Measurements from ENCODE around the gene GRIN2C. TPM values are rescaled to one million over a fixed set of nuclear protein-coding genes. Genes with fewer than 3 reads are reported as not detected.
A peak's percentile ranks its signal among the peaks of the same experiment; 100 is the strongest.

The GRIN2C gene
- total and polyA plus RNA-seq, 5 donors = 30.4 to 62.8 (median 44.9) TPM

- H3K27ac ChIP-seq (ENCODE audit: low read length) = no peak overlapping the region
- WGBS = 83% methylated on average over 5 of the region's 5 CpGs
- no peaks in the 10 kb centered on the region for H3K27me3 ChIP-seq (ENCODE audit: control insufficient read depth, insufficient read depth)
- ATAC-seq (no peak), DNase-seq (no peak)
- H3K4me1 ChIP-seq (ENCODE audit: control insufficient read depth, insufficient read depth, low read length) = peaks cover 2% of the 10 kb centered on the region
- no peak overlapping the region for H3K4me3 ChIP-seq (ENCODE audit: low read length)
- intact Hi-C loops (cut with DNase I) = no loop called here
- no peaks in the 10 kb centered on the region for H3K9me3 ChIP-seq (ENCODE audit: control insufficient read depth, low read length)
Measured at GRCh38 chr17:74803971-74804370, 55.7 kb downstream of the GRIN2C start.

GRCh38 chr17:74803388-74803930, 56.2 kb downstream of the GRIN2C start:
- DNase-seq (no peak), ATAC-seq (no peak)
- peaks cover 2% of the 10 kb centered on the region for H3K4me1 ChIP-seq (ENCODE audit: control insufficient read depth, insufficient read depth, low read length)
- intact Hi-C loops (cut with DNase I) = no loop called here
- H3K9me3 ChIP-seq (ENCODE audit: control insufficient read depth, low read length) = no peaks in the 10 kb centered on the region
- no peak overlapping the region for H3K4me3 ChIP-seq (ENCODE audit: low read length)
- 91% methylated on average over 12 of the region's 12 CpGs for WGBS
- H3K27me3 ChIP-seq (ENCODE audit: control insufficient read depth, insufficient read depth) = no peaks in the 10 kb centered on the region
- H3K27ac ChIP-seq (ENCODE audit: low read length) = no peak overlapping the region

GRCh38 chr17:74801896-74802295, 57.8 kb downstream of the GRIN2C start:
- intact Hi-C loops (cut with DNase I) = no loop called here
- no peak overlapping the region for H3K4me3 ChIP-seq (ENCODE audit: low read length)
- H3K27me3 ChIP-seq (ENCODE audit: control insufficient read depth, insufficient read depth) = no peaks in the 10 kb centered on the region
- H3K9me3 ChIP-seq (ENCODE audit: control insufficient read depth, low read length) = no peaks in the 10 kb centered on the region
- no peak overlapping the region for H3K27ac ChIP-seq (ENCODE audit: low read length)
- ATAC-seq (no peak), DNase-seq (peak in 1 of 3 donors; percentile 16)
- peaks cover 2% of the 10 kb centered on the region for H3K4me1 ChIP-seq (ENCODE audit: control insufficient read depth, insufficient read depth, low read length)
- 87% methylated on average over 8 of the region's 8 CpGs for WGBS

- ATAC-seq (no peak), DNase-seq (peak in 1 of 3 donors; percentile 27)
- Histone ChIP-seq H3K4me3 (ENCODE audit: low read length) (no peak overlapping the region), H3K27ac (ENCODE audit: low read length) (no peak overlapping the region), H3K9me3 (ENCODE audit: control insufficient read depth, low read length) (no peaks in the 10 kb centered on the region), H3K4me1 (ENCODE audit: control insufficient read depth, insufficient read depth, low read length) (peaks cover 2% of the 10 kb centered on the region), H3K27me3 (ENCODE audit: control insufficient read depth, insufficient read depth) (no peaks in the 10 kb centered on the region)
- whole genome bisulfite sequencing = 76% methylated on average over 7 of the region's 7 CpGs
- intact Hi-C loops (cut with DNase I) = no loop called here
Measured at GRCh38 chr17:74800531-74800930, 59.2 kb downstream of the GRIN2C start.

- Histone ChIP-seq H3K27ac (ENCODE audit: low read length) (no peak overlapping the region), H3K4me1 (ENCODE audit: control insufficient read depth, insufficient read depth, low read length) (no peaks in the 10 kb centered on the region), H3K9me3 (ENCODE audit: control insufficient read depth, low read length) (no peaks in the 10 kb centered on the region), H3K4me3 (ENCODE audit: low read length) (no peak overlapping the region), H3K27me3 (ENCODE audit: control insufficient read depth, insufficient read depth) (no peaks in the 10 kb centered on the region)
- intact Hi-C loops (cut with DNase I) = no loop called here
- 96% methylated on average over 14 of the region's 14 CpGs for WGBS
- ATAC-seq (no peak), DNase-seq (peak in 1 of 3 donors; percentile 50)
Measured at GRCh38 chr17:74799097-74799496, 60.6 kb downstream of the GRIN2C start.

- Histone ChIP-seq H3K9me3 (ENCODE audit: control insufficient read depth, low read length) (no peaks in the 10 kb centered on the region), H3K27me3 (ENCODE audit: control insufficient read depth, insufficient read depth) (no peaks in the 10 kb centered on the region), H3K4me1 (ENCODE audit: control insufficient read depth, insufficient read depth, low read length) (no peaks in the 10 kb centered on the region), H3K27ac (ENCODE audit: low read length) (no peak overlapping the region), H3K4me3 (ENCODE audit: low read length) (no peak overlapping the region)
- intact Hi-C loops (cut with DNase I) = no loop called here
- DNase-seq = peak in 1 of 3 donors; percentile 4
- 72% methylated on average over 8 of the region's 8 CpGs for WGBS
- ATAC-seq = no peak
Measured at GRCh38 chr17:74798239-74798707, 61.4 kb downstream of the GRIN2C start.

- intact Hi-C loops (cut with DNase I) = no loop called here
- H3K9me3 ChIP-seq (ENCODE audit: control insufficient read depth, low read length) = no peaks in the 10 kb centered on the region
- H3K4me3 ChIP-seq (ENCODE audit: low read length) = no peak overlapping the region
- no peak for ATAC-seq
- H3K4me1 ChIP-seq (ENCODE audit: control insufficient read depth, insufficient read depth, low read length) = no peaks in the 10 kb centered on the region
- no peak overlapping the region for H3K27ac ChIP-seq (ENCODE audit: low read length)
- 95% methylated on average over 4 of the region's 4 CpGs for WGBS
- peak in 1 of 3 donors; percentile 21 for DNase-seq
- no peaks in the 10 kb centered on the region for H3K27me3 ChIP-seq (ENCODE audit: control insufficient read depth, insufficient read depth)
Measured at GRCh38 chr17:74797824-74798223, 61.9 kb downstream of the GRIN2C start.

- Histone ChIP-seq H3K4me3 (ENCODE audit: low read length) (no peak overlapping the region), H3K27me3 (ENCODE audit: control insufficient read depth, insufficient read depth) (no peaks in the 10 kb centered on the region), H3K27ac (ENCODE audit: low read length) (no peak overlapping the region), H3K9me3 (ENCODE audit: control insufficient read depth, low read length) (no peaks in the 10 kb centered on the region), H3K4me1 (ENCODE audit: control insufficient read depth, insufficient read depth, low read length) (no peaks in the 10 kb centered on the region)
- intact Hi-C loops (cut with DNase I) = no loop called here
- no peak for ATAC-seq
- WGBS = 86% methylated on average over 6 of the region's 6 CpGs
- DNase-seq = peak in 1 of 3 donors; percentile 5
Measured at GRCh38 chr17:74796866-74797265, 62.8 kb downstream of the GRIN2C start.

GRCh38 chr17:74796211-74796610, 63.5 kb downstream of the GRIN2C start:
- intact Hi-C loops (cut with DNase I) = no loop called here
- 84% methylated on average over 4 of the region's 4 CpGs for WGBS

GRCh38 chr17:74795327-74796020, 64.2 kb downstream of the GRIN2C start:
- DNase-seq (peak in 1 of 3 donors; percentile 34), ATAC-seq (no peak)
- H3K9me3 ChIP-seq (ENCODE audit: control insufficient read depth, low read length) = no peaks in the 10 kb centered on the region
- H3K27me3 ChIP-seq (ENCODE audit: control insufficient read depth, insufficient read depth) = no peaks in the 10 kb centered on the region
- no peaks in the 10 kb centered on the region for H3K4me1 ChIP-seq (ENCODE audit: control insufficient read depth, insufficient read depth, low read length)
- WGBS = 87% methylated on average over 18 of the region's 18 CpGs
- no peak overlapping the region for H3K4me3 ChIP-seq (ENCODE audit: low read length)
- H3K27ac ChIP-seq (ENCODE audit: low read length) = no peak overlapping the region
- intact Hi-C loops (cut with DNase I) = no loop called here

More at GRCh38 chr17:74796211-74796610, 63.5 kb downstream of the GRIN2C start:
- no peaks in the 10 kb centered on the region for H3K9me3 ChIP-seq (ENCODE audit: control insufficient read depth, low read length)
- no peak overlapping the region for H3K27ac ChIP-seq (ENCODE audit: low read length)
- no peaks in the 10 kb centered on the region for H3K4me1 ChIP-seq (ENCODE audit: control insufficient read depth, insufficient read depth, low read length)
- no peaks in the 10 kb centered on the region for H3K27me3 ChIP-seq (ENCODE audit: control insufficient read depth, insufficient read depth)
- DNase-seq = peak in 1 of 3 donors; percentile 4
- H3K4me3 ChIP-seq (ENCODE audit: low read length) = no peak overlapping the region
- no peak for ATAC-seq

- no peak overlapping the region for H3K4me3 ChIP-seq (ENCODE audit: low read length)
- WGBS = 93% methylated on average over 12 of the region's 12 CpGs
- DNase-seq = no peak
- no peak overlapping the region for H3K27ac ChIP-seq (ENCODE audit: low read length)
- no peaks in the 10 kb centered on the region for H3K4me1 ChIP-seq (ENCODE audit: control insufficient read depth, insufficient read depth, low read length)
- no peak for ATAC-seq
- H3K9me3 ChIP-seq (ENCODE audit: control insufficient read depth, low read length) = no peaks in the 10 kb centered on the region
- intact Hi-C loops (cut with DNase I) = loop anchor here in 2 of 4 donors (5.0 kb wide), 2 partner anchors 70 to 165 kb away; no protein-coding TSS in a partner anchor
- H3K27me3 ChIP-seq (ENCODE audit: control insufficient read depth, insufficient read depth) = no peaks in the 10 kb centered on the region
Measured at GRCh38 chr17:74792586-74793105, 67.0 kb downstream of the GRIN2C start.

Data from right cardiac atrium (tissue), 5 donors.